Adrenal gland (tissue), 12 donors: ENCODE measurements around the gene ADGB. TPM values are rescaled to one million over a fixed set of nuclear protein-coding genes. Genes with fewer than 3 reads are reported as not detected.
"Not testable (repeated sequence)": the region's sequence is repeated elsewhere in the genome, so short reads cannot be mapped to it uniquely, and the experiment has no call there.

Experiments used
- DNase-seq, 7 donors: peaks; one replicate each; pipeline ENCODE4 v3.0.0-alpha.2; 2019 to 2020
- H3K27ac ChIP-seq, 5 donors: fragments of 200-600 bp; sonication (generic) in 4 of 5; 1 replicate in 3 of 5; 2 replicates in 2 of 5; pipeline versions ENCODE4 v1.5.1 to v1.8.0; 2016 to 2020; ENCODE audit warnings: mild to moderate bottlenecking in 1 of 5
- H3K27me3 ChIP-seq: fragments of 200-600 bp; 2 replicates; pipeline ENCODE4 v1.8.0; 2021
- H3K36me3 ChIP-seq, 2 donors: fragments of 200-600 bp; replicated peaks in 1 of 2; 1 replicate in 1 of 2; 2 replicates in 1 of 2; pipeline versions ENCODE4 v1.5.1 to v1.8.0; 2018 to 2022
- H3K4me1 ChIP-seq, 2 donors: fragments of 200-600 bp; replicated peaks in 1 of 2; 1 replicate in 1 of 2; 2 replicates in 1 of 2; pipeline versions ENCODE4 v1.5.1 to v1.8.0; 2018 to 2021
- H3K4me3 ChIP-seq, 4 donors: fragments of 200-600 bp; sonication (generic) in 3 of 4; one replicate each; pipeline ENCODE4 v1.5.1; 2016 to 2018
- H3K9me3 ChIP-seq, 3 donors: fragments of 200-600 bp; sonication (generic) in 1 of 3; replicated peaks in 1 of 3; 1 replicate in 2 of 3; 2 replicates in 1 of 3; pipeline versions ENCODE4 v1.5.1 to v1.8.0; 2016 to 2021
- POLR2A ChIP-seq, 2 donors: fragments of 450-650 bp; IDR thresholded peaks; one replicate each; pipeline ENCODE4 v1.6.1; 2017; ENCODE audit warnings: antibody characterized with exemption in 2 of 2, mild to moderate bottlenecking in 2 of 2, moderate library complexity in 1 of 2
- WGBS, 4 donors: extraction: QIAGEN DNeasy Blood & Tissue Kit in 2 of 4; methylation state at CpG; one replicate each; pipeline versions ENCODE4 v1.1.5 to v1.1.7; 2013 to 2017; 5-methylcytosine and 5-hydroxymethylcytosine counted together
- intact Hi-C, 2 donors: fragments of 100-400 bp; cut with DNase I; formaldehyde crosslinking; loops; one replicate each; pipeline versions ENCODE4 v1.14.1 to v1.15.0; 2022 to 2023
- polyA plus RNA-seq, 3 donors: library from polyadenylated mRNA; stranded (reverse); fragments of 200-250 nt in 2 of 3; fragments of 350-450 nt in 1 of 3; fragmentation: Illumina TruSeq in 1 of 3; extraction: RNeasy Lipid Tissue Mini Kit (QIAGEN cat#74804) in 1 of 3; gene quantifications; one replicate each; pipeline ENCODE4 v1.2.3, GENCODE V29; 2013 to 2014
- total RNA-seq, 9 donors: library from RNA; depleted of rRNA in 4 of 9; stranded (reverse); fragments of >200 nt in 4 of 9; fragments of 120-200 nt in 1 of 9; fragmentation: NEBNext Ultra II Directional in 1 of 9; extraction: Animal tissue kit (Norgen Biotek cat#: 25700) in 1 of 9; gene quantifications; one replicate each; pipeline versions ENCODE4 v1.1.0 to v1.2.4, GENCODE V29; 2013 to 2023
- TF ChIP-seq, protein P1 (sequence below), 6 experiments: fragments of 450-650 bp in 4 of 6; fragments of 200-600 bp in 2 of 6; sonication (generic) in 1 of 6; IDR thresholded peaks; 1 replicate in 5 of 6; 2 replicates in 1 of 6; pipeline versions ENCODE4 v1.5.1 to v1.8.0; 2016 to 2021; ENCODE audit warnings: antibody characterized with exemption in 6 of 6, mild to moderate bottlenecking in 2 of 6, moderate library complexity in 1 of 6
- donor health status: healthy with polysubstance abuse.
- donor health status: Bipolar disorder and iron deficiency.
- donor health status: DM: yes; HTN: yes; CAD: no.
- donor health status: DM: no; HTN: no; CAD: no.
- donor health status: DM: no; HTN: no; CAD: no.
- donor health status: DM: yes; HTN: yes; CAD: no.

ADGB gene
- total and polyA plus RNA-seq, 12 donors: not detected

DNA sequence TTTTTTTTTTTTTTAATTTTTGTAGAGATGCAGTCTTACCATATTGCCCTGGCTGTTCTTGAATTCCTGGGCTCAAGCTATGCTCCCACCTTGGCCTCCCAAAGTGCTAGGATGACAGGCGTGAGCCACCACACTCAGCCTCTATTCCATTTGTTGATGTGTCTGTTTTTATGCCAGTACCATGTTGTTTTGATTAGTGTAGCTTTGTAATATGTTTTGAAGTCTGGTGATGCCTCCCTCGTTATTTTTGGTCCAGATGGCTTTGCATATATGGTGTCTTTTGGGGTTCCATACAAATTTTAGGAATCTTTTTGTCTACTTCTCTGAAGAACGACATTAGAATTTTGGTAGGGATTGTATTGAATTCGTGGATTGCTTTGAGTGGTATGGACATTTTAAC is 193.2 kb downstream of the ADGB start:
- Histone ChIP-seq H3K36me3 (no peaks in the 10 kb centered on the region), H3K4me3 (no peak overlapping the region), H3K9me3 (no peaks in the 10 kb centered on the region), H3K4me1 (no peaks in the 10 kb centered on the region), H3K27me3 (no peaks in the 10 kb centered on the region), H3K27ac (no peak overlapping the region)
- TF ChIP-seq, protein P1, sequence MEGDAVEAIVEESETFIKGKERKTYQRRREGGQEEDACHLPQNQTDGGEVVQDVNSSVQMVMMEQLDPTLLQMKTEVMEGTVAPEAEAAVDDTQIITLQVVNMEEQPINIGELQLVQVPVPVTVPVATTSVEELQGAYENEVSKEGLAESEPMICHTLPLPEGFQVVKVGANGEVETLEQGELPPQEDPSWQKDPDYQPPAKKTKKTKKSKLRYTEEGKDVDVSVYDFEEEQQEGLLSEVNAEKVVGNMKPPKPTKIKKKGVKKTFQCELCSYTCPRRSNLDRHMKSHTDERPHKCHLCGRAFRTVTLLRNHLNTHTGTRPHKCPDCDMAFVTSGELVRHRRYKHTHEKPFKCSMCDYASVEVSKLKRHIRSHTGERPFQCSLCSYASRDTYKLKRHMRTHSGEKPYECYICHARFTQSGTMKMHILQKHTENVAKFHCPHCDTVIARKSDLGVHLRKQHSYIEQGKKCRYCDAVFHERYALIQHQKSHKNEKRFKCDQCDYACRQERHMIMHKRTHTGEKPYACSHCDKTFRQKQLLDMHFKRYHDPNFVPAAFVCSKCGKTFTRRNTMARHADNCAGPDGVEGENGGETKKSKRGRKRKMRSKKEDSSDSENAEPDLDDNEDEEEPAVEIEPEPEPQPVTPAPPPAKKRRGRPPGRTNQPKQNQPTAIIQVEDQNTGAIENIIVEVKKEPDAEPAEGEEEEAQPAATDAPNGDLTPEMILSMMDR (IDR thresholded peaks at IDR 0.05): no peak
- no peak for TF ChIP-seq POLR2A (IDR thresholded peaks at IDR 0.05)
- intact Hi-C loops: no loop called here
- DNase-seq: no peak
- 71 to 79% (median 73%) methylated on average over 4 of the region's 4 CpGs for WGBS, 4 donors

DNA sequence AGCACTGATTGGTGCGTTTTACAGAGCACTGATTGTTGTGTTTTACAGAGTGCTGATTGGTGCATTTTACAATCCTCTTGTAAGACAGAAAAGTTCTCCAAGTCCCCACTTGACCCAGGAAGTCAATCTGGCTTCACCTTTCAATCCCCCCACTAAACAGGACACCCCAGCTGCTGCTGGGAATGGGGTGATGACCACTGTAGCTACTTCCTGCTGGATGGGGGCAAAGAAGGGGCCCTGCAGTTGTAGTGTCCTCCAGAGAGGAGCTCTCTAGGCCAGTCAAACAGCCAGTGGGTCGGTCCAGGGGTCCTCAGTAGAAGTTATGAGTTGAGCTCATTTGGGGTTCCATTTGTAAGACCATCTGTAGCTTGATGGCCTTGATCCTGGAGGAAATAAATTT is 194.4 kb downstream of the ADGB start:
- H3K4me1 ChIP-seq, H3K4me3 ChIP-seq, intact Hi-C loops, H3K27ac ChIP-seq, H3K27me3 ChIP-seq, H3K9me3 ChIP-seq, H3K36me3 ChIP-seq, DNase-seq: not testable (repeated sequence)
- WGBS, 4 donors: 0 to 92% (median 58%) methylated on average over 1 to 2 of the region's 2 CpGs

DNA sequence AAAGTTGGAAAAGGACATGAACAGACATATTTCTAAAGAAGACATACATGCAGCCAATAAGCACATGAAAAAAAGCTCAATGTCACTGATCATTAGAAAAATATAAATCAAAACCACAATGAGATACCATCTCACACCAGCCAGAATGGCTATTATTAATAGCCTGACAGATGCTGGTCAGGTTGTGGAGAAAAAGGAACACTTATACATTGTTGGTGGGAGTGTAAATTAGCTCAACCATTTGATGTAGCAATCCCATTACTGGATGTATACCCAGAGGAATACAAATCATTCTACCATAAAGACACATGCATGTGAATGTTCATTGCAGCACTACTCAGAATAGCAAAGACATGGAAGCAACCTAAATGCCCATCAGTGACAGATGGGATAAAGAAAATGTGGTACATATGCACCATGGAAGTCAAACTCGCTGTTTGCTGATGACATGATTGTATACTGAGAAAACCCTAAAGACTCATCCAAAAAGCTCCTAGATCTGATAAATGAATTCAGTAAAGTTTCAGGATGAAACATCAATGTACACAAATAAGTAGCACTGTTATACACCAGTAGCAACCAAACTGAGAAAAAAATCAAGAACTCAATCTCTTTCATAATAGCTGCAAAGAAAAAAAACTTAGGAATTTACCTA is 196.8 kb downstream of the ADGB start:
- 69 to 92% (median 89%) methylated on average over 1 of the region's 1 CpG for WGBS, 4 donors
- H3K4me3 ChIP-seq: no peak overlapping the region
- no peaks in the 10 kb centered on the region for H3K27me3 ChIP-seq
- no peaks in the 10 kb centered on the region for H3K9me3 ChIP-seq
- intact Hi-C loops: no loop called here
- no peaks in the 10 kb centered on the region for H3K36me3 ChIP-seq
- H3K27ac ChIP-seq: no peak overlapping the region
- DNase-seq: no peak
- TF ChIP-seq, protein P1 (IDR thresholded peaks at IDR 0.05): no peak
- TF ChIP-seq POLR2A (IDR thresholded peaks at IDR 0.05): no peak
- no peaks in the 10 kb centered on the region for H3K4me1 ChIP-seq

DNA sequence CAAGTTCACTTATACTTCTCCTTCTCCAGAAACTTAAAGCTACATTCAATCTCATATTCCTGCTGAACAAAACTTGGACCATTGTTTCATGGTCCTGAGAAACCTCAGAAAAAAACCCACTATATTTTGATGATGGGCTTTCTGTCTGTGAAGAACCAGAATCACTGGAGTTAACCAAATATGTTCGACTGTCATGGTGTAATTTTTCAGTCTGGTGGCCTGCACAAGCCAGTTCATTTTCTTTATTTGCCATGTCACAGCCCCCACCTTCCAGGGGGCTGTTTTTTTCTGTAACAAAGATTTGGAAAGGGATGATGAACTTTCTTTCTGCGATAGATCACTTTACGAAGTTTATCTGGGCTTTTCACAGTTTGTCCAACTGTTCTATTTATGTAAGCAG is 204.4 kb downstream of the ADGB start:
- H3K9me3 ChIP-seq, H3K27me3 ChIP-seq, H3K27ac ChIP-seq, H3K36me3 ChIP-seq, intact Hi-C loops, DNase-seq, H3K4me1 ChIP-seq: not testable (repeated sequence)
- H3K4me3 ChIP-seq: peak overlapping the region in 1 of 4 donors; percentile 9
- WGBS, 4 donors: 66 to 84% (median 71%) methylated on average over 3 of the region's 3 CpGs

DNA sequence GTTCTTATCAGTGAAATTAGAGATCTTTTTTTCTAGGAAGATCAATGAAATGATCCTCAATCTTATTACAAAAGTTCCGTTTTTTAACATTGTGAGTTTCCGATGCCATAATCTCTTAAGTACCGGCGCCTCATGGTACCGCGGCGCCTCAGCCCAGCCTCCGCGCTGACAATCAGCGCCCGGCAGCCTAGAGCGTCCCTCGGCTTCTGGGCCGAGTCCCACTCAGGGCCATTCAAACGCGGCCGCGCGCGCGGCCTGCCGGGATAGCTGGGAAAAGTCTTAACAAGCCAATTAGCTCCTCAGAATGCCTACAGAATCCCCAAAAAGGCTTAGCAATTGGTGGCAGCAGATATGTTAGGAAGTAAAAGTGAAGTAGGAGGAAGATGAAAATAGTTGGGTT is 204.8 kb downstream of the ADGB start:
- Histone ChIP-seq H3K36me3 (no peaks in the 10 kb centered on the region), H3K4me1 (no peaks in the 10 kb centered on the region), H3K9me3 (no peaks in the 10 kb centered on the region), H3K27me3 (no peaks in the 10 kb centered on the region), H3K27ac (no peak overlapping the region), H3K4me3 (peak overlapping the region in 1 of 4 donors; percentile 9)
- peak in 6 of 7 donors; percentile 8 to 27 (median 17) for DNase-seq
- TF ChIP-seq, protein P1 (IDR thresholded peaks at IDR 0.05): no peak
- TF ChIP-seq POLR2A (IDR thresholded peaks at IDR 0.05): no peak
- intact Hi-C loops: no loop called here
- WGBS, 4 donors: 55 to 83% (median 69%) methylated on average over 22 of the region's 22 CpGs
